ENCODE data around the gene CDS2.

GRCh38 chr20:5114403-5114802 is 12.4 kb upstream of the CDS2 start:
- TF ChIP-seq CTCF (IDR thresholded peaks at IDR 0.05) (no peak), POLR2A (IDR thresholded peaks at IDR 0.05; ENCODE audit: low read length) (no peak), EP300 (IDR thresholded peaks at IDR 0.05) (no peak), MAZ (IDR thresholded peaks at IDR 0.05; ENCODE audit: borderline replicate concordance, low read depth, low read length) (no peak), MYC (IDR thresholded peaks at IDR 0.05; ENCODE audit: borderline replicate concordance, low read length) (no peak), HMGXB4 (CRISPR knock-in tag; IDR thresholded peaks at IDR 0.05; ENCODE audit: borderline replicate concordance) (no peak), POLR2AphosphoS2 (conservative IDR thresholded peaks at IDR 0.05; ENCODE audit: low read length) (no peak), TP53 (CRISPR knock-in tag; IDR thresholded peaks at IDR 0.05) (no peak), SMC3 (IDR thresholded peaks at IDR 0.05) (no peak), BHLHE40 (IDR thresholded peaks at IDR 0.05; ENCODE audit: low read depth, low read length) (no peak)
- TF ChIP-seq, protein P1, sequence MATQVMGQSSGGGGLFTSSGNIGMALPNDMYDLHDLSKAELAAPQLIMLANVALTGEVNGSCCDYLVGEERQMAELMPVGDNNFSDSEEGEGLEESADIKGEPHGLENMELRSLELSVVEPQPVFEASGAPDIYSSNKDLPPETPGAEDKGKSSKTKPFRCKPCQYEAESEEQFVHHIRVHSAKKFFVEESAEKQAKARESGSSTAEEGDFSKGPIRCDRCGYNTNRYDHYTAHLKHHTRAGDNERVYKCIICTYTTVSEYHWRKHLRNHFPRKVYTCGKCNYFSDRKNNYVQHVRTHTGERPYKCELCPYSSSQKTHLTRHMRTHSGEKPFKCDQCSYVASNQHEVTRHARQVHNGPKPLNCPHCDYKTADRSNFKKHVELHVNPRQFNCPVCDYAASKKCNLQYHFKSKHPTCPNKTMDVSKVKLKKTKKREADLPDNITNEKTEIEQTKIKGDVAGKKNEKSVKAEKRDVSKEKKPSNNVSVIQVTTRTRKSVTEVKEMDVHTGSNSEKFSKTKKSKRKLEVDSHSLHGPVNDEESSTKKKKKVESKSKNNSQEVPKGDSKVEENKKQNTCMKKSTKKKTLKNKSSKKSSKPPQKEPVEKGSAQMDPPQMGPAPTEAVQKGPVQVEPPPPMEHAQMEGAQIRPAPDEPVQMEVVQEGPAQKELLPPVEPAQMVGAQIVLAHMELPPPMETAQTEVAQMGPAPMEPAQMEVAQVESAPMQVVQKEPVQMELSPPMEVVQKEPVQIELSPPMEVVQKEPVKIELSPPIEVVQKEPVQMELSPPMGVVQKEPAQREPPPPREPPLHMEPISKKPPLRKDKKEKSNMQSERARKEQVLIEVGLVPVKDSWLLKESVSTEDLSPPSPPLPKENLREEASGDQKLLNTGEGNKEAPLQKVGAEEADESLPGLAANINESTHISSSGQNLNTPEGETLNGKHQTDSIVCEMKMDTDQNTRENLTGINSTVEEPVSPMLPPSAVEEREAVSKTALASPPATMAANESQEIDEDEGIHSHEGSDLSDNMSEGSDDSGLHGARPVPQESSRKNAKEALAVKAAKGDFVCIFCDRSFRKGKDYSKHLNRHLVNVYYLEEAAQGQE (IDR thresholded peaks at IDR 0.05) = no peak
- TF ChIP-seq, protein P2, sequence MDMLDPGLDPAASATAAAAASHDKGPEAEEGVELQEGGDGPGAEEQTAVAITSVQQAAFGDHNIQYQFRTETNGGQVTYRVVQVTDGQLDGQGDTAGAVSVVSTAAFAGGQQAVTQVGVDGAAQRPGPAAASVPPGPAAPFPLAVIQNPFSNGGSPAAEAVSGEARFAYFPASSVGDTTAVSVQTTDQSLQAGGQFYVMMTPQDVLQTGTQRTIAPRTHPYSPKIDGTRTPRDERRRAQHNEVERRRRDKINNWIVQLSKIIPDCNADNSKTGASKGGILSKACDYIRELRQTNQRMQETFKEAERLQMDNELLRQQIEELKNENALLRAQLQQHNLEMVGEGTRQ (IDR thresholded peaks at IDR 0.05) = no peak
